C4-2B (cell line): ENCODE measurements around the gene NANS.

Experiments used
- H3K27ac ChIP-seq: fragments of 450-650 bp; 2 replicates; pipeline ENCODE4 v1.5.1; 2017
- CTCF ChIP-seq: fragments of 450-650 bp; conservative IDR thresholded peaks from 2 replicates; pipeline ENCODE4 v1.5.1; 2017; ENCODE audit warnings: mild to moderate bottlenecking
- ZFX ChIP-seq: fragments of 450-650 bp; IDR thresholded peaks from 2 replicates; pipeline ENCODE4 v1.6.1; 2017

Gene NANS

GRCh38 chr9:98031169-98031568 lies 25.4 kb upstream of the NANS start:
- TF ChIP-seq ZFX (no peak), CTCF (no peak)
- no peak overlapping the region for H3K27ac ChIP-seq

- H3K27ac ChIP-seq, result no peak overlapping the region
- TF ChIP-seq ZFX, result no peak
- TF ChIP-seq CTCF, result no peak
Measured at GRCh38 chr9:98031935-98032334, 24.6 kb upstream of the NANS start.

- no peak overlapping the region for H3K27ac ChIP-seq
- TF ChIP-seq ZFX (no peak), CTCF (peak; percentile 89)
Measured at GRCh38 chr9:98034593-98035546, 21.7 kb upstream of the NANS start.

- H3K27ac ChIP-seq, result peak overlapping the region; percentile 9
- no peak for TF ChIP-seq CTCF
- TF ChIP-seq ZFX, result no peak
Measured at GRCh38 chr9:98037357-98037756, 19.2 kb upstream of the NANS start.

GRCh38 chr9:98038958-98039357 lies 17.6 kb upstream of the NANS start:
- no peak overlapping the region for H3K27ac ChIP-seq
- TF ChIP-seq CTCF (no peak), ZFX (no peak)

GRCh38 chr9:98039607-98040017 lies 16.9 kb upstream of the NANS start:
- no peak overlapping the region for H3K27ac ChIP-seq
- no peak for TF ChIP-seq ZFX

GRCh38 chr9:98040212-98040611 lies 16.3 kb upstream of the NANS start:
- no peak overlapping the region for H3K27ac ChIP-seq
- TF ChIP-seq CTCF, result no peak
- no peak for TF ChIP-seq ZFX
